Stimulated activated CD8-positive, alpha-beta memory T cell treated with anti-CD3 and anti-CD28 coated beads, Interleukin-15, amount 100 ng/mL, for 1 hour (primary cell): ENCODE measurements around the gene DGKH.
A peak's percentile ranks its signal among the peaks of the same experiment; 100 is the strongest.
"Not testable (repeated sequence)": the region's sequence is repeated elsewhere in the genome, so short reads cannot be mapped to it uniquely, and the experiment has no call there.

Source experiments
- DNase-seq: peaks from one replicate; pipeline ENCODE4 v3.0.0-alpha.2; 2020; ENCODE audit warnings: low read depth

Gene DGKH

GRCh38 chr13:42225051-42225450, 176.6 kb downstream of the DGKH start:
- no peak for DNase-seq

DNA sequence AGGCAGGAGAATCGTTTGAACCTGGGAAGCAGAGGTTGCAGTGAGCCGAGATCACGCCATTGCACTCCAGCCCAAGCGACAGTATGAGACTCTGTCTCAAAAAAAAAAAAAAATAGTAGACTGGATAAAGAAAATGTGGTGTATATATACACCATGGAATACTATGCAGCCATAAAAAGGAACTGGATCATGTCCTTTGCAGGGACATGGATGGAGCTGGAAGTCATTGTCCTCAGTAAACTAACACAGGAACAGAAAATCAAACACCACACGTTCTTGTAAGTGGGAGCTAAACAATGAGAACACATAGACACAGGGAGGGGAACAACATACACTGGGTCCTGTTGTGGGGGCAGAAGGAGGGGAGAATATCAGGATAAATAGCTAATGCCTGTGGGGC, 178.3 kb downstream of the DGKH start:
- not testable (repeated sequence) for DNase-seq

DNA sequence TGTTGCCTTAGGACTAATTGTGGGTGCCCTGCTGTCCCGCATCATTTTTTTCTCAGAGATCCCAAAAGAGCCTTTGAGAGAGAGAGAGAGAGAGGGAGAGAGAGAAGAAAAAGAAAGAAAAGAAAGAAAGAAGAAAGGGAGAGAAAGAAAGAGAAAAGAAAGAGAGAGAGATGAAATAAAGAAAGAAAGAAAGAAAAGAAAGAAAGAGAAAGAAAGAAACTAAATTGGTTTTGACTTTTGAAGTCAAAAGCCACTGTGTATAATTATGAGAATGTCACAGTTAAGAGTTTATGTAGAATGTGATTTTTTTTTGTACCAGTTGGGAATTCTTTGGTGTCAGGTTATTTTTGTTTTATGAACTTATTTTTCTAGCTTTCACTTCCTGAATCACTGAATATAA, 180.1 kb downstream of the DGKH start:
- no peak for DNase-seq

- no peak for DNase-seq
These were observed 180.8 kb downstream of the DGKH start for GRCh38 chr13:42229287-42229686.

GRCh38 chr13:42232671-42233070, 184.2 kb downstream of the DGKH start:
- DNase-seq: no peak

DNA sequence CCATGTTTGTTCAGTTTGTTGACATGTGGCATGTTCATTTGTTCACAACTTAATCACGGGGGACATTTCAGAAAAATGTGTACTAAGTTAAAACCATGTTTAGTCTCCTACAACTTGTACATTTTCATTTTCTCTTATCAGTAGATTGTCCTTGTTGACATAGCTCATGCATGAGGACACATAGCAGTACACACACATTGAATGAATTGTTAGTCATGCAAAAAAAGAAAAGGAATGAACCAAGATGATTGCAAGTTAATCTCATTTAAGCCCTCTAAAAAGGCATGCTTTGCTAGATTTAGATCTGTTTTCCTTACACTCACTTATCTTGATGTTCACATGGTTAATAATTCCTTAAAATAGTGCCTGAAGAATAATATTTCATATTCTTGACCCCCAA, 185.3 kb downstream of the DGKH start:
- DNase-seq: no peak

- no peak for DNase-seq
These were observed 190.7 kb downstream of the DGKH start for GRCh38 chr13:42239161-42239560.

DNA sequence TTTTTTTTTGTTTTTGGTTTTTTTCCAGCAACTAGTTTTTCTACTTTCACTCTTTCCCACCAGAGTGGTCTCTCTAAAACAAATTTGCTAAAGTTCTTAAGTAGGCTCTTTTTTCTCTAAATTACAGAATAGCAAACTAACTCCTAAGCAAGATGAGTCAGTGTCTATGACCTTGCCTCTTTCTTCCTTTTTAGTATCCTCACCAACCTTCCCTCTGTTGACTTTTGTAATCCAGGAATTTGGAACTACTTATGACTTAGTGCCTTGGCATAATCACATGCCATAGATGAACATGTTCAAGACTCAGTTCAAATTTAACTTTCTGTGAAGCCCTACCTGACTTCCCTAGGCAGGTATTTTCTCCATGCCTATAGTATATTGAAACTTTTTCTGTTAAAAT, 191.2 kb downstream of the DGKH start:
- no peak for DNase-seq

- DNase-seq: no peak
These were observed 198.1 kb downstream of the DGKH start for GRCh38 chr13:42246541-42246940.

GRCh38 chr13:42247883-42248282, 199.4 kb downstream of the DGKH start:
- DNase-seq: no peak

DNA sequence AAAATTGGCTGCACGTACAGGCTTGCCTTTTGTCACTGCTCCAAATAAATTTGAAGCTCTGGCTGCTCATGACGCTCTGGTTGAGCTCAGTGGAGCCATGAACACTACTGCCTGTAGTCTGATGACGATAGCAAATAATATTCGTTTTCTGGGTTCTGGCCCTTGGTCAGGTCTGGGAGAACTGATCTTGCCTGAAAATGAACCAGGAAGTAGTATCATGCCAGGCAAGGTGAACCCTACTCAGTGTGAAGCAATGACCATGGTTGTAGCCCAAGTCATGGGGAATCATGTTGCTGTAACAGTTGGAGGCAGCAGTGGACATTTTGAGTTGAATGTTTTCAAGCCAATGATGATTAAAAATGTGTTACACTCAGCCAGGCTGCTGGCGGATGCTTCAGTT, 207.4 kb downstream of the DGKH start:
- no peak for DNase-seq

DNA sequence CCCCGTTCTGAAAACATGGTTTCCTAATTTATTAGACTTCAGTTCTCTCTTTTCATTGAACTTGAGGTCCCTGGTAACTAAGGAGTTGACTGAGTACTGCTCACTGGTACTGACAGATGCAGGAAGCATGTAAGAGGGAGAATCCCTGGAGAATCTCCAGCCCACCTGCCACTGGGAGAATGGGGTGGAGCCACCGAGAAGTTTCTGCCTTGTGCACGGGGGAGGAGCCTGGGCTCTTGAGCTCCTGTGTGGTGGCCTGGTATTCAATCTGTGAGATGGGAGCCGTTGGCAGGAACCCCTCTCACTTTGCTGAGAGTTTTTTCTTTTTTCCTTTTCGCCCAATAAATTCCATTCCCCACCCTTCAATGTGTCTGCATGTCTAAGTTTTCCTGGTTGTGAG, 210.3 kb downstream of the DGKH start:
- no peak for DNase-seq

DNA sequence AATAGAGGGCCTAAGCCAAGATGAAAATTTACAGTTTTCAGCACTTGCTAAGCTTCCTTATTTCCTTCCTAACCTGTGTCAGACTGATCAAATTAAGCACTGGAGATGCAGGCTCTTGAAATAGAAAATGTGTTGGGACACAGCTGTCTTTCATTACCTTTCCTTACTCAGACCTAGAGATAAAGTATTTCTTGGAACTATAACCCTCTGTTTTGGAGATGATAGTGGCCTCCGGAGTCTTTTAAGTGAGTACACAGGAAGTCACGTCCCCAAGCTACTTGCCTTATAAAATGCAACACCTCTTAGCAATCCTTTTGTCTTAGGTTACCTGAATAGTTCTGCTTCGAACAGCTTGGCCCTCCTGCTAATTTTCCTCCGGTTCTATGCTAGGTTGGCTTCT, 211.1 kb downstream of the DGKH start:
- no peak for DNase-seq

GRCh38 chr13:42260903-42261654, 212.6 kb downstream of the DGKH start:
- DNase-seq: no peak

- DNase-seq: no peak
These were observed 218.0 kb downstream of the DGKH start for GRCh38 chr13:42266473-42266872.

DNA sequence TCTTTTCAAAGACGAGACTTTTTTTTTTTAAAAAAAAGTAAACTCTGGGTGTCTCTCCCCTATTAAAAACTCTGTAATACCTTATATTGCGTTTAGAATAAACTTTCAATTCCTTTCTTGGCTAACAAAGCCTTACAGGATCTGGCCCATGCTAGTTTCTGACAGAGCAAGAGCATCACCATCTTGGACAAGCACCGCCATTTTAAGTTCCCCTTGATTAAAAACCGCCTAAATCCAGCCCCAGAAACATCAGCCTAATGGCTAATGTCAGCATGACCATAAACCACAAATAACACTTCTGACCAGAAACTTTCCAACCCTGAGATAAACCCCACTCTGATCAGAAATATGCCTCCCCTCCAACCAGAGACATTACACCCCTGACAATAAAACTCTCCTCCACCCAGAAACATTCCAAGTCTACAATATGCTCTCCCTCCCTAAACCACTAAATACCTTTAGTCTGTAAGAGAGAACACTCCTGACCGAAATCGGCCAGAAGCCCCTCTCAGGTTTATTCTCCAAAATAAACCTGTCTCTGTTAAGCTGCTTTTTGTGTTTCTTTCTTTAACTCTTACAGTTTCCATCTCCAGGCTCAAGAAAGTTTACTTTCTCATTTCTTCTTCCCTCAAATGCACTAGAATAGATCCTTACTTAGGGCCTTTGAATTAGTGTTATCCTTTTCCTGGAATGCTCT, 221.9 kb downstream of the DGKH start:
- no peak for DNase-seq

DNA sequence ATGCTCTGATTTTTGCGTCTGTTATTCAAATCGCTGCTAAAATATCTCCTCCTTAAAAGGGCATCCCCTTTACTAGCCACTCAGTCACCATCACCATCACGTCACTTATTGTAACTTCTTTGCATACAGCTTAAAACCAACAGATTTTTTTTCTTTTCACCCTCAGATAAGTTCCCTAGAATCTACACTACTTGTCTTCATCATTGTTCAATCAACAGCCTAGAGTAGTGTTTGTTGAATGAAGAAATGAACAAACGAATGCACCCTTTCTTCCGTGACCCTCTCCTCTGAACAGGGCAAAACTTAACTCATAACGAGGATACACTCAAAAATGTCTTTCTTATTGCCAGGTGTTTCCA, 222.4 kb downstream of the DGKH start:
- no peak for DNase-seq

DNA sequence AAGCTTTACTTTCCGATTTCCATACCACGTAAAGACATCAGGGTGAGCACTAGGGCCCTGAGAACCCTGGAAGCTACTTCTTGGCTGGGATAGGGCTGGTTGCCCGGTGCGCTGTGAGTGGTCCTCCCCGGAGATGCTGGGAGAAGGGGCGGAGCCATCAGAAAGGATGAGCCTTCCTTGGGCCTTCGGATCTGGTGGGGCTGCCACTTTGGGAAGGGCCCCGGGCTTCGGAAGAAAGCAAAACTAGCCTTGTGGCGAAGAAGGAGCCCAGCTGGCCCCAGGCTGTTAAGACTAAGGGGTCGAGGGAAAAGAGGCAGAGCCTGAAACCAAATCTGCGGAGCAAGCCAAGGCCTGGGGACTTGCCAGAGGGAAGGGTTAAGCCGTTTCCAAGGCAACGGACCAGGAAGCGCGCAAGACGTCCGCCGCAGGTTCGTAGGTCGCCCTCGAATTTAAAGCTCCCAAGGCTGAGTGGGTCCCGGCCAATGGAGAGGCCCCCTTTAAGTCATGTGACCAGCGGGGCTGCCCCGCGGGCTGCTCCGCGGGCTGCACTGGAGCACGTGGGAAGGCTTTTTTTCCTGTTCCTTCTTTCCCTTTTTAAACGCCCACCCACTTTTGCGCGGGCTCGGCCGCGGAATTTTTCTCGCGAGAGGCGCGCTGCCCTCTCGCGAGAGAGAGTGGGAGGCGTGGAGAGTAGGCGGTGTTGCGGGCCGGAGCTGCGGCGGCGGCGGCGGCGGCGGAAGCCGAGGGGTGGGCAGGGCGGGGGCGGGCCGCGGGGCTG, 223.1 kb downstream of the DGKH start:
- DNase-seq: peak; percentile 82

- DNase-seq: peak; percentile 10
These were observed 223.8 kb downstream of the DGKH start, which contains the start of gene AKAP11 for GRCh38 chr13:42272115-42272803. TSS of gene AKAP11 (plus strand) at chr13:42272152. CDS start at chr13:42286349, 14,197 bp downstream.

- no peak for DNase-seq
These were observed 224.3 kb downstream of the DGKH start for GRCh38 chr13:42272804-42273175.

DNA sequence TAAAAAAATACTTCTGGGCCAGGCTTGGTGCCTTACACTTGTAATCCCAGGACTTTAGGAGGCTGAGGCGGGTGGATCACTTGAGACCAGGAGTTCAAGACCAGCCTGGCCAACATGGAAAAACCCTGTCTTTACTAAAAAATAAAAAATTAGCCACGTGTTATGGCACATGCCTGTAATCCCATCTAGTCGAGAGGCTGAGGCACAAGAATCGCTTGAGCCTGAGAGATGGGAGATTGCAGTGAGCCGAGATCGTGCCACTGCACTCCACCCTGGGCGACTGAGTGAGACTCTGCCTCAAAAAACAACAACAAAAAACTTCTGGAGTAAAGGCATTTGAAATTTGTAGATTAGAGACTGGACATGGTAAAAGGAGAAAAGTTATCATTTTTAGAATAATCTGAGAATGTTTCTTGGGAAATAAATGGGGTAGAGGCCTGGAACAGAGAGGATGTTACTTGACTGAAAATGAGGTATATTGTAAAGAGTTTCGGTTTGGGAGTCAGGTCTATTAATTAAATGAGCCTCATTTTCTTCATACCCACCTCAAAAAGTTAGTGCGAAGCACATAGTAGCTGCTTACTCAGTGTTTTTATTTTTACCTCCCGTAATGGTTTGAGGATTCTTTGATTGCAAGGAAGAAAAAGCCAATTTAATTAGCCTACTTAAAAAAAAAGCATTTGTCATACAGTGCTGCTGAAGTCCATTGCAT, 226.1 kb downstream of the DGKH start:
- DNase-seq: no peak

DNA sequence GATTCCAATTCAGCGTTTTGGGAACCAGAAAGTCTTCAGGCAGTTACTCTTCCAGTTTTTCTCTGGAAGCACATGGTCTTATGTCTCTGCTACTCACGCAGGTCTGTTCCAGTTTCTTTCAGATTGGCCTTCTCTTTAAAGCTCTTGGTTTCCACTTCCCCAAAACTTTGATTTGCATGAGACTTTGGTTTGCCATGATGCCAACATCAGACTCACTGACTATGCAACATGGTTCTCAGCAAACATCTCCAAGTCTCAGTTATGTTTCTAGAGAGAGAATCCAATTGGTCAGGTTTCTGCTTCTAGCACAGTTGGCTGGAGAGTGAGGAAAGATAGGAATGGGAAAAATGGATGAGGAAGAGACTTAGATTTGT, 226.6 kb downstream of the DGKH start:
- no peak for DNase-seq
